ENCODE data around the gene MMP8.
A peak's percentile ranks its signal among the peaks of the same experiment; 100 is the strongest.
"Not testable (repeated sequence)": the region's sequence is repeated elsewhere in the genome, so short reads cannot be mapped to it uniquely, and the experiment has no call there.

MMP8 gene, protein sequence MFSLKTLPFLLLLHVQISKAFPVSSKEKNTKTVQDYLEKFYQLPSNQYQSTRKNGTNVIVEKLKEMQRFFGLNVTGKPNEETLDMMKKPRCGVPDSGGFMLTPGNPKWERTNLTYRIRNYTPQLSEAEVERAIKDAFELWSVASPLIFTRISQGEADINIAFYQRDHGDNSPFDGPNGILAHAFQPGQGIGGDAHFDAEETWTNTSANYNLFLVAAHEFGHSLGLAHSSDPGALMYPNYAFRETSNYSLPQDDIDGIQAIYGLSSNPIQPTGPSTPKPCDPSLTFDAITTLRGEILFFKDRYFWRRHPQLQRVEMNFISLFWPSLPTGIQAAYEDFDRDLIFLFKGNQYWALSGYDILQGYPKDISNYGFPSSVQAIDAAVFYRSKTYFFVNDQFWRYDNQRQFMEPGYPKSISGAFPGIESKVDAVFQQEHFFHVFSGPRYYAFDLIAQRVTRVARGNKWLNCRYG

DNA sequence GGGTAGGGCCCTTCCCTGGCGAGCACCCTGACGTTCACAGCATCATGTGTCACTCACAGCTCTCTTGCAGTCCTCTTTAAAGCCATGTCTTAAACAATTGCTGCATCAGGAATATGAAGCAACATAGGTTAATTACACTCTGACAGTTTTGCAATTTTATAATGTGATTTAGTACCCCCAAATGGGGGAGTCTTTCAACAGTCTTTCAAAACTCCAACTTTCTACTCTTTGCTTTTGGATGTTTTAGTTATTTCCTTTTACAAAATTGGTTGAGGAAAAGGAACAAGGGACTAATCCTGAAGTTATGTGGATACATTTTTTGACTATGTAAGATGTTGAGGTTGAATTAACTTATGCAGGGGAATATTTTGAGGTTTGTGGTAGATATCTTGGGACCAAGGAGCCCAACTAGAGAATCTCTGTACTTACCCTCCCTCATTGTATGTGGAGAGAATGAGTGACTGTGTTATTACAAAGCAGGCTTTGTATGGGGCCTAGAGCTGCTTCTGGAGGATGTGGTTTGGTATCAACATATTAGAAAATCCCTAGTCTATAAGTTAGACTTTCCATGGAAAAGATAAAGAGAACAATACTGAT is at the start of gene MMP8:
MMP8 (minus strand) TSS at position 51 of the 597 bp plus-strand sequence. CDS start 99 bp downstream, outside the sequence.
- no peak for DNase-seq

DNA sequence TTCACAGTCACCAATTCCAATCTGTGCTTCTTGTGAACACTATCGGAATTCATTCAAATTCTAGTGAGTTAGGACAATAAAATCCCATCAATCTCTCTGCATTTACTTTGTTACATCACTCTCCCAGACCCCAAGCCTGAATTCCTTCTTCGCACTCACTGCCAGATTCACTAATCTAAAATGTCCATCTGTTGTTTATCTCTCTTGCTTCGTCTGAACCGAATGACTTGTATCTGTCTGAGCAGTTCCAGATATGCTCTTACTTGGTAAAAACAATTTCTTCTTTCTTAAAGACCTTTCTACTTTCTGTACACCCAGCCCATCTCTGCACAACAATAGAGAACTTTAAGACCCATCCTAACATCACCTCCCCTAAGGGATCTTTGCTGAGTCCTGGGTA is 48.6 kb upstream of the MMP8 start:
- DNase-seq, result no peak

DNA sequence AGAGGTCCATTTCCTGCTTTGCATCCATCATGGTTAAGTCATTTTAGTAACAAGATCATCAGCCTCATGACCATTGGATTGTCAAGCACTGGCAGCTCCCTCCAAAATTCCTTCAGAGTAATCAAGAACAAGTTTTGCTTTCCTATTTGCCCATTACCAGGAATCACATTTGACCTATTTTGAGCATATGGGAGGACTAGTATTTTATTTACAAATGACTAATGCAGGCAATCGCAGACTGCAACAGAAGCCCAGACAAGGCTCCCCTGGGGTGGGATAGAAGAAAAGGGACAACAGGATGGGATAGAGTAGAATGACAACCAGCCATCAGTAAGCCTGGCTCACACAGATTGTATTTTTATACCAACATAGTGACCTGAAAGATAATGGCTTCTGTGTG is 46.6 kb upstream of the MMP8 start:
- DNase-seq, result no peak

DNA sequence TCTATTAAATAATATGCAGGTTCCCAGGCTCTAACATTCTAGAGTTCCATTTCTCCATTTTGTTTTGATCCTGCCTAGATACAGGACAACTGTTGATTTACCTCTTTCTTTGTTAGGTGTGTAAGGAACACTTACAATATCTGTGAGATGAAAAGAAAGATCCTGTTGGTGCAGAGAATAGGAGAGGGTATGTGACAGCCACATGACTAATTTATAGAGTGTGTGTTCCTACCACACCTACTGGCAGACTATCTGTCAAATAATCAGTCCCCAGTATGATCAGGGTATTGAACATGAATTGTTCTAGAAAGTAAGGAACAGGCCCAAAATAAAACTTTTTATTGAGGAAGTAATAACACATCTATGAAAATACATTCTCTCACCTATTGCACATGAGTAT is 45.4 kb upstream of the MMP8 start:
- no peak for DNase-seq

DNA sequence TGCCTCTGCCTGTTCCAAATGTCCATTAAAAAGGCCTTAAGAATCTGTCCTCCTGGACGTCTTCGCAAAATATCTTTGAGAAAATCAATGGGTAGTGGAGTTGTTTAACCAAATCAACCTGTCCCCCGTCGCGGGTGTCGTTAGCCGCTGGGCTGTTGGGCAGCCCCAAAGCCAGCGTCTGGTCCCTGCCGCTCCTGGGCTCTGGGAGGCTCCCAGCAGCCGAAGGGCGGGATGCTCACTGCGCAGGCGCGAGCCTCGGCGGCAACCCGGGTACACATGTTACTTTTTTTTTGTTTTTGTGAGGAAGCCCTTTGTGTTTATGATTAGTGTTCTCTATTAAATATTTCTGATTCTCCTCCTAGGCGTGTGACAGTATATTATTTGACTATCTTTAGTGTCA is 43.0 kb upstream of the MMP8 start:
- DNase-seq, result no peak

DNA sequence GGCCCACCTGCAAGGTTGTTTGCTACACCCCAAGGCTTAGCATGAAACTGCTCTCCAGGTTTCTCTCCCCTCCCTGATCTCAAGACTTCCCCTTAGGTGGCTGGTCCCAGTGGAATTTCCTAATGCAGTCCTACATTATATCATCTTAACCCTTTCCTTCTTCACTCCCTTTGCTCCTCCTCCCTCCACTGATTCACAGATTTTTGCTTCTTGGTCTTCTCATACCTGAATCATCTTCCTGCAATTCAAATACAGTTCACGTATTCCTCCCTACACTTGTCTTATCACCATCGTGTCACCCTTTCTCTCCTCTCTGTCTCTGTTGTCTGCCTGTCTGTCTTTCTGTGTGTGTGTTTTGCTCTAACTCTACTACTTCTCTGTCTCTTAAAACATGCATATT is 38.7 kb upstream of the MMP8 start:
- no peak for DNase-seq

DNA sequence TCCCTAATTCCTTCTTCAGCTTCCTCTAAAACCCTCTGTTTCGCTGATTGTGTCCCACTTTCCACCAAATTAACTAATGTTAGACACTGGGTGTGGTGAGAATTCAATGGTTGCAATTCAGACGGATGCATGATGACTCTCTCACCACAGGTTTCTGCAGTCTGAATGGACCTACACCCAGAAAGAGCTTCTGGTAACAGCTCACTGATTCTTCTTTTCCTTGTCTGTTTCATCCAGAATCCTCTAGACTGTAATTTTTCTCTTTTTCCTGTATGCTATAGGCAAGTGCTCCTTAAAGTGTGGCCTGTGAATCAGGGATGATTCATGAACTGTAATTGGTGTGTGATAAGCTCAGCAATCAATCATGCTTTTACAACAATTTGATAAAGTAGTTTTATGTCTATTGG is 37.6 kb upstream of the MMP8 start:
- no peak for DNase-seq

DNA sequence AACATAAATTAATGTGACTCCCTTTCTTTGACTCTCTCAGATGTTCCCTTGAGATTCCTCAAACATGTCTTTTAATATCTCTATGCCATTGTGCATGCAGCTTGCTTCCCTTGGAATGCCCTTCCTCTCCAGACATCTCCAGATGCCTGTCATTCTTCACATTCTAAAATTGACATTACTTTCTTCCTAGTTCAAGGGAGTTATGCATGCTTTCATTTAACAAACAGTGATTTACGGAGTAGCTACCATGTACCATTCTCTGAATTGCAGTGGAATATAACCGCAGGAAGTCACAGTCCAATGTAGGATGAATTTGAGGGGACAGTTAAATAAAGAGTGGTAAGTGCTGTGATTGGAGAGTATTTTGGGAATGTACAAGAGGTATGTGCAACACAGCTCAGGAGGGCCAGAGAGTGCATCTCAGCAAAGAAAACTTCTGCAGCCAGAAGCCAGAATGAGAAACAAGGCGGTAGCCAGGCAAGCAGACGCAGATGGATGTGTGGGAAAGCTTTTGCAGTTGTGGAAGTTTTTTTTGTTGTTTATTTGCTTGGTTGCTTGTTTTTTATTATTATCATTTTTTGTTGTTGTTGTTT is 37.0 kb upstream of the MMP8 start:
- no peak for DNase-seq

DNA sequence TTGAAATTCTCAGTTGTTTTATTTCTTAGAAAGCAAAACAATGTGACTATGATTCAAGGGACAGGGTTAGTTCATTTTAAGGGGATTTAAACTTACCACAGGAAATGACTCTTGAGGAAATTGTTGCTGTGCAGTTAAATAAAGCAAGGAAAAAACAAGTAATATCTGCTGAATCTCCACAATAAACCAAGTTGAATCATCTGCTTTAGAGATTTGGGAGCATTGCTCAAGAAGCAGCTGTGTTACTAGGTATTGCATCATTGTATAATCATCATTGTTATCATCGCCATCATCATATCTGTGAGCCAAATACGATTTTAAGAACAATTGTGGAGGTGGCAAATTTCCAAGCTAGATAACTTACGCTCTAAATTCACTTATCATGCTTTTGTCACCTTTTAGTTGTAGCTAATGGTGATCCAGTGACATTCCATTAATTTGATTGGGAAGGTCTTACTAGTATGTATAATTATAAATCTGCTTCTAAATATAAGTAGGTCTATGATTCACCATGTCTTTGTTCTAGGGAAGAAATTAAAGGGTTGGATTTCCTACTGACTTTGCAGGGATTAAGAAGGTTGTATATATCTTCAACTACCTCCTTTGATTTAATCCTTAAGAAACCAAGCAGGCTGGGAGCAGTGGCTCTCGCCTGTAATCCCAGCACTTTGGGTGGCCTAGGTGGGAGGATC is 35.7 kb upstream of the MMP8 start:
- DNase-seq, result no peak

DNA sequence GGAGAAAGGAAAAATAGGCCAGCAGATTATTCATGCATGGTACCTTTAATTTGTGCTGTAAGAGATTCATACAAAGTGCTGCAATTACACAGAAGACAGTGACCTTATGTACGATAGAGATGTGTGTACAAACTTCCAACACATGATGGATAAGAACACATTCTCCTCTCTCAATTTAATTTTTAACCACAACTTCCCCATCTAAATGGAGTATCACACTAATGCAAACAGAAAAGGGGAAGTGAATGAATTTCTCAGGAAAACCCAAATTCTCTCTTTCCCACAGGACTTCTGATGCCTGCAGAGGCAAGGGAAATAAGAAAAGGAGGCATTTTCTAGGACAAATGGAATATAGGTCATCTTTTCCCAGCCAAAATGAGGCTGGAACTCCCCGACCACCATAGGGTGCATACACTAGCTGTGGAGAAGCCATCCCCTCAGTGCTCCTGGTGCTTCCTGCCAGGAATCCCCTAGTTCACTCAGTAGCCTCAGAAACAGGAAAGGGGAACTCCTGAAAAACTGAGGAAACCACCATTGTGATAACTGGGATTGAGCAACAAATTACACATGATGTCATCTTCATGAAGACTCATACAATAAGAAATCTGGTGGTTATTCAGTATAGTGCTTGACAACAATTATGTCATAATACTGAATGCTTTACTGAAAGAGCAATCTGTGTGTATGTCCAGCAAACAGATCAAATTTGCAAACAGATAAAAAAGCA is 33.2 kb upstream of the MMP8 start:
- no peak for DNase-seq

DNA sequence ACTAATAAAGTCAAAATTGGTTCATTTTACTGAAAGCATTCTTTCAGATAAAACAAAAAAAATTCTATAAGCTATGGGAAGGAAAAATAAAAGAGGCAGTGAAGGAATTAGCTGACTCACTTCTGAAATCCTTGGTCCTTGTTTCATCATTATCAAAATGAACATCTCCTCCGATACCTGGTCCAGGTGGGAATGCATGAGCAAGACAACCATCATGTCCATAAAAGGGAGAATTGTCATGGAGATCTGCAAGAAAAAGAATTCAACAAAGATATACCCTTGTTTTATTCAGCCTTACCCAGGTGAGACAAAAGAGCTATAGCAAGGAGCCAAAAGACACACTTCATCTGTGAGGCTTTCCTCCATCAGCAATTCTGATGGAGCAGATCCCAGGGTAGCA is 28.5 kb upstream of the MMP8 start:
- no peak for DNase-seq

DNA sequence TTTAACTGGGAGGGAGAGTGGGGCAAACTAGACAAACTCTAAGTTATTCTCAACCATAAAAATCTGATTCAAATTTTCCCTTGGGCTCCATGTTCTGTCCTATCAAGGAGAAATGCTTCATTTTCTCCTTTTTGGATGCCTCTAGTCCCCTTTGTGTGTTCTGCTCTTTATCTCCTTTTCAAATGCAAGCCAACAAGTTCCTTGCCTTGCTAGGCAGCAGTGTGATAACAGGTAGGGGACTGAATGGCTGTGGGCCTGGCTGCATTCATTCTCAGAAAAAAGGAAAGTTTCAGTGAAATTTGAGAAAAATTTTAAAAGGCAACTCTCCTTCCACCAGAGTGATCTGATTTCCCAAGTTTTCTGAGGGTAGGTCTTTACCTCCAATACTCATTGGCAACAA is 26.9 kb upstream of the MMP8 start:
- no peak for DNase-seq

DNA sequence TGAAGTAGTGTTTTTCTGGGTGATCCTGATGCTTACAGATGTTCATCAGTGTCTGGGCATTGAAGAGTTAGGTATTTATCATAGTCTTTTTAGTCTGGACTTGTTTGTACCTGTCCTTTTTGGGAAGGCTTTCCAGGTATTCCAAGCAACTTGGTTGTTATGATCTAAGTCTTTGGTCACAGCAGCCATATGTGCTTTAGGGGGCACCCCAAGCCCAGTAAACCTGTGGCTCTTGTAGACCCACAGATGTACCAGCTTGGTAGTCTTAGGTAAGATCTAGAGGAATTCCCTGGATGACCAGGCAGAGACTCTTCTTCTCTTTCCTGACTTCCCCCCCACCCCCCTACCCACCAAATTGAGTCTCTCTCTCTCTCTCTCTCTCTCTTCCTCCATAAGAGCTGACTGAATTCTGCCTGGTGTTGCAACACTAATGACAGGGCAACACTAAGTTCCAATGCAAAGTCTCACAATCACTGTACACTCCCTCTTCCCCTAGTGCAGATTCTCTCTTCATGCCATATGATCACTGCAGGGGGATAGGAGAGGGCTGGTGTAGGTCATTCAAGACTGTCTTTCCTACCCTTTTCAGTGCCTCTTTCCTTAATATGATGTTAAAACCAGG is 24.5 kb upstream of the MMP8 start:
- DNase-seq, result no peak

DNA sequence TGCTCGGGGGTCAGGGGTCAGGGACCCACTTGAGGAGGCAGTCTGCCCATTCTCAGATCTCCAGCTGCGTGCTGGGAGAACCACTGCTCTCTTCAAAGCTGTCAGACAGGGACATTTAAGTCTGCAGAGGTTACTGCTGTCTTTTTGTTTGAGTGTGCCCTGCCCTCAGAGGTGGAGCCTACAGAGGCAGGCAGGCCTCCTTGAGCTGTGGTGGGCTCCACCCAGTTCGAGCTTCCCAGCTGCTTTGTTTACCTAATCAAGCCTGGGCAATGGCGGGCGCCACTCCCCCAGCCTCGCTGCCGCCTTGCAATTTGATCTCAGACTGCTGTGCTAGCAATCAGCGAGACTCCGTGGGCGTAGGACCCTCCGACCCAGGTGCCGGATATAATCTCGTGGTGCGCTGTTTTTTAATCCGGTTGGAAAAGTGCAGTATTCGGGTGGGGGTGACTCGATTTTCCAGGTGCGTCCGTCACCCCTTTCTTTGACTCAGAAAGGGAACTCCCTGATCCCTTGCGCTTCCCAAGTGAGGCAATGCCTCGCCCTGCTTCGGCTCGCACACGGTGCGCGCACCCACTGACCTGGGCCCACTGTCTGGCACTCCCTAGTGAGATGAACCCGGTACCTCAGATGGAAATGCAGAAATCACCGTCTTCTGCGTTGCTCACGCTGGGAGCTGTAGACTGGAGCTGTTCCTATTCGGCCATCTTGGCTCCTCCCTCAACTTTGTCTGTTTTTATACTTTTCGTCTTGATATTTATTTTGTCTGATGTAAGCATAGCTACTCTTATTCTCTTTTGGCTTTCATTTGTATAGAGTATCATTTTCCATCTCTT is 22.2 kb upstream of the MMP8 start:
- DNase-seq, result not testable (repeated sequence)

DNA sequence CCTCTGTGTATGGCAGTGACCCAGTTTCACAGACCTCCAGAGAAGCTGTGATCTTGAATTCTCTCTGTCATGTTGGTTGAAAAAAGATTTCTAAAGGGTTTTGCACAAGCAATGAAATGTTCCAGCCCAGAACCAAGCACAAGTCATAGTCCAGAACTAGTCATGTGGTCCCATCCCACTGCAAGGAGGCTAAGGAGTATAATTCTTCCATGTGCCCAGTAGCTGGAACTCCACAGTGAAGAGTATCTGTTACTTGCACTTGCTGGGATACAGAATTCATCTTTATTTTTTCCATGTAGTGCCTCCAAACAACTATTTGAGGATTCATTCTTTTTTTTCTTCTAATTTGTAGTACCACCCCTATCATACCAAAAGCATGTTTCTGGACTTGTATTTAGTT is 9.9 kb upstream of the MMP8 start:
- no peak for DNase-seq

DNA sequence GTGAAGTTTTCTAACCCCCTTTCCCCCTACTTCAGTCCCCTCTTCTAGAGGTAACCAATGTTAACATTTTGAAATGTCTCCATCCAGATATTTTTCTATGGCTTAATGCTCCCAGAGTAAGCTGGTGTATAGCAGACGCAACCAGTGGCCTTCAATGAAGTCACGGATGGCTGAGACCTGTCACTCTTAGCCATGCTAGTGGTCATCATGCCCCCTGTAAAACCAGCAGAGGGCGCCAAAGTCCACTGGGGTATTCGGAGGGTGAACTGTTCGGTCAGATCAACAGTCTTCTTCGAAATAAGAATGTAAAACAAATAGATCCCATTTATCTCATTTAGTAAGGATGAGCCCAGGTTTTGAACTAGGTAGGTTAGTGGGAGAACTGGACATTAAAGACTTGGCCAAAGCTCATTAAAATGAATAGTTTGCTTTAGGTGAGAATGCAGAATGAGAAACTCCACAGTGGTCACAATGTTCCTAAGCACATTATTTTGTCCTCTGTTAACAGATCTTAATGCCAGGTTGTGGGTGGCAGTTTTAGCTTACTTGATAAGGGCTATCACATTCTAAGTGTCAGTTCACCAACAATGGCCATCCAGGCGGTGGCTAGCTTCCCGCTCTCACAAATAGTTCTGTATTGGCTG is 8.6 kb upstream of the MMP8 start:
- DNase-seq, result peak; percentile 18

DNA sequence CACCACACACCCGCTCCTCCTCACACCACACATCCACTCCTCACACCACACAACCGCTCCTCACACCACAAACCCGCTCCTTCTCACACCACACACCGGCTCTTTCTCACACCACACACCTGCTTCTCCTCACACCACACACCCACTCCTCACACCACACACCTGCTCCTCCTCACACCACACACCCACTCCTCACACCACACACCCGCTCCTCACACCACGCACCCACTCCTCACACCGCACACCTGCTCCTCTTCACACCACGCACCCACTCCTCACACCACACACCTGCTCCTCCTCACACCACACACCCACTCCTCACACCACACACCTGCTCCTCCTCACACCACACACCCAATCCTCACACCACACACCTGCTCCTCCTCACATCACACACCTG is 6.2 kb upstream of the MMP8 start:
- not testable (repeated sequence) for DNase-seq

DNA sequence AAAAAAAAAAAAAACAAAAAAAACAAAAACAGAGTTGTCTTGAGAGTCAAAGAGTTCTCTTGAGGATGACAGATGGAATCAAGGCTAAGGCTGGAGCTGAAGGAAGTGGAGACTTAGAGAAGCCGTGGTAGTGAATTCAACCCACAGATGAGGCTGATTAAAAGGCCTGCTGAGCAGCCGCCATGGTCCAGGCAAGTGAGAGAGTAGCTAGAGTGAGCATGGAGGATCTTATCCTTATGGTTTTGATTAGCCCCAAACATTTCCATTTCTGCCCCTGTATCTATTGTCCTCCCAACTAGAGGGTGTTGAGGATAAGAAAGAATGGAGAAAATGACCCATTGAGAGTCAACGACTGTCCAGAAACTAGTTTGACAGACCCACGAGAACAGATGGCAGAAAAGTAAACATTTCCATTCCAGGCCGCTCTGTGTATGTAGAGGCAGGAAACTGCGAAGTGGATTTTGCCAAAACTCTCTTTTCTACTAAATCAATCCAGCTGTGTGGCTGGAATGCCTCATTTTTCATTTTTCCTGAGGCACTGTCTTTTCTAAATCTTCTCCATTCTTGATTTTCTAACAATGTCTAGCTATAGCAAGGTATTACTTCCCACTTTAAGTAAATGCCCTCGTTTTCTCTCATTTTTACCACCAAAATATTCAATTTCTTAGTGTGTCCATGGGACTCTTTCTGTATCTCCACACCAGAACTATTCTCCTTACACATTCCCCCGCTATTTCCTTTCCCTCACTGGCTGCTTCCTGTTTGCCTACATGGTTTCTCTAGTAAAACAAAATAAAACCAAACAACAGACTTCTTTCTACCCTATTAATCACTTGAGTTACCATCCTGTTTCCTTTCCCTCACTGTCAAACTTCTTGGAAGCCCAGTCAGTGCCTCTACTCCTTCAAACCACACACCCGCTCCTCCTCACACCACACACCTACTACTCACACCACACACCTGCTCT is 5.4 kb upstream of the MMP8 start:
- no peak for DNase-seq

DNA sequence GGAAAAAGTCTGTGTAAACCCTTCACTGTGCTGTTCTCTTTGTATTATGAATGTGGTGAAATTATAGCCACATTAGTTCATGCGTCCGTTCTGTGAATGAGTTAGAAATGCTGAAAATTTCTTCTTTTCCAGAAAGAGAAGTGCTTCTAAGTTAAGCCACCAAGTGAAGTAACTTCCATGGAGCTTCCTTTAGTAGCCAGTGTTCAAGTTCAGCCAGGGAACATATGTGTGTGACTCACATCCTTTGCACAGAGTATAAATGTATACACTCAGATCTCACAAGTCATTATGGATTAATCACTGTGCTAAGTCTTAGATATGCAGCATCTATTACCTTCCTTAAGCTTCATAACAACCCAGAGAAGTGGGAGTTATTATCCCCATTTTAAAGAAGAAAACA is 3.1 kb upstream of the MMP8 start:
- no peak for DNase-seq

DNA sequence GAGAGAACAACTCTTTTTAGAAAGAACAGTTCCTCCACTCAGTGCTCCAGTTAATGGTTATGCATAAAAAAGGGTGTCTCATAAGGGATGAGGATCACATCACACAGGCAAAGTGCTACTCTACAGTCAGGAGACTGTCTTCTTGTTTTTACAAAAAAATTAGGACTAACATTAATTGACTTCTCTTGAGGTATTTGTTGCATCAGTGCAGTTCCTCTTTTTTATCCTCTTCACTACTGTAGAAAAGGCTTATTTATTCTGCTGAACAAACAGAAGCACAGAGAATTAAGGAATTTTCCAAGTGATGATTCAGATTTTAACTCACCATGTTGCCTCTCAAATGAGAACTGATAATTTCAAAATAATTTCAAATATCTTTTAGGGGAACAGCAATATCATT is 1.9 kb downstream of the MMP8 start:
- DNase-seq, result no peak
